ENCODE results near the gene MRGPRE.

Gene MRGPRE

DNA sequence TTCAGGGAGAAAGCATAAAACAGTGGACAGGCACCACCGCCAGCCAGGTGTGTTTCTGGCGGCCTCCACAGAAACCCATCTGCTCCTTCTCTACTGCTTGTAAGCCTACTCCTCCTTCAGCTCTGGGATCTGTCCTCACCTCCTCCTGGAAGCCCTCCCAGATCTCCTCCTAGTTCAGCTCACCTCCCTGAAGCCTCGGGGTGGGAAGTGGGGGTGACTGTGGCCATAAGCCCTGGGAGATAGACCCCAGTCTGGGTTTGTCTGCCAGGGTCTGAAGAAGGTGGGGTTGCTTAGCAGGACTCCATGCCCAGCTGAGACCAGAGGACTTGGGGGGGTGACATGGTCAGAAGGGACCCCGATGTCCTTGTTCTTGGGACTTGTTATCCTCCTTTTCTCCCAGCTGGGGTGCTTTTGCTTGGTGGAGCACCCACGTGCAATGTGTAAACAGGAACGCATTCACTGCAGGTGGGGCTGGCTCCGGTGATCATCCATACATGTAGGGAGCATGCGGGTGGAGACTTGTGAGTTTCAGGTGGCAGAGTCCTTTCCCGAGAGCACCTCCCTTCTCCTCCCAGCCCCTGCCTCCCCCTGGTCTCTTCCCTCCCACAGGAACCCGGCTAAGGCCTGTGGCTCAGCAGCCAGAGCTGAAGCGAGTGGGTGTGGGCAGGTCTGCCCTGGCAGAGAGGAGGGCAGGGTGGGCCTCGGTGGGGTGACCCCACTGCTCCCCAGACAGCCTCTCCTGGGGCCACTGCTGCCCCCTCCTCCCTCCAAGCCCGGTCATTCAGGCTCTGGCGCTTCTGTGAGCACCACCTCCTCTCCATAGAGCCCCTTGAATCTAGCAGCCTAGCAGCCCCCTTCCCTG, 39.5 kb downstream of the MRGPRE start:
- no peak overlapping the region for H3K27ac ChIP-seq
- no peaks in the 10 kb centered on the region for H3K9me3 ChIP-seq (ENCODE audit: control insufficient read depth, low read length)
- no peak overlapping the region for H2AFZ ChIP-seq
- TF ChIP-seq, protein P1, sequence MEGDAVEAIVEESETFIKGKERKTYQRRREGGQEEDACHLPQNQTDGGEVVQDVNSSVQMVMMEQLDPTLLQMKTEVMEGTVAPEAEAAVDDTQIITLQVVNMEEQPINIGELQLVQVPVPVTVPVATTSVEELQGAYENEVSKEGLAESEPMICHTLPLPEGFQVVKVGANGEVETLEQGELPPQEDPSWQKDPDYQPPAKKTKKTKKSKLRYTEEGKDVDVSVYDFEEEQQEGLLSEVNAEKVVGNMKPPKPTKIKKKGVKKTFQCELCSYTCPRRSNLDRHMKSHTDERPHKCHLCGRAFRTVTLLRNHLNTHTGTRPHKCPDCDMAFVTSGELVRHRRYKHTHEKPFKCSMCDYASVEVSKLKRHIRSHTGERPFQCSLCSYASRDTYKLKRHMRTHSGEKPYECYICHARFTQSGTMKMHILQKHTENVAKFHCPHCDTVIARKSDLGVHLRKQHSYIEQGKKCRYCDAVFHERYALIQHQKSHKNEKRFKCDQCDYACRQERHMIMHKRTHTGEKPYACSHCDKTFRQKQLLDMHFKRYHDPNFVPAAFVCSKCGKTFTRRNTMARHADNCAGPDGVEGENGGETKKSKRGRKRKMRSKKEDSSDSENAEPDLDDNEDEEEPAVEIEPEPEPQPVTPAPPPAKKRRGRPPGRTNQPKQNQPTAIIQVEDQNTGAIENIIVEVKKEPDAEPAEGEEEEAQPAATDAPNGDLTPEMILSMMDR (IDR thresholded peaks at IDR 0.05): no peak
- H3K36me3 ChIP-seq (ENCODE audit: control insufficient read depth, insufficient read depth, low read length): no peaks in the 10 kb centered on the region
- H3K4me3 ChIP-seq (ENCODE audit: low read depth, low read length): no peak overlapping the region
- H3K4me2 ChIP-seq (ENCODE audit: low read length): no peak overlapping the region
- H3K4me1 ChIP-seq: no peaks in the 10 kb centered on the region
- no peaks in the 10 kb centered on the region for H3K27me3 ChIP-seq (ENCODE audit: control insufficient read depth, insufficient read depth, low read length)
- no peak overlapping the region for H3K9ac ChIP-seq
- no peaks in the 10 kb centered on the region for H3K79me2 ChIP-seq

DNA sequence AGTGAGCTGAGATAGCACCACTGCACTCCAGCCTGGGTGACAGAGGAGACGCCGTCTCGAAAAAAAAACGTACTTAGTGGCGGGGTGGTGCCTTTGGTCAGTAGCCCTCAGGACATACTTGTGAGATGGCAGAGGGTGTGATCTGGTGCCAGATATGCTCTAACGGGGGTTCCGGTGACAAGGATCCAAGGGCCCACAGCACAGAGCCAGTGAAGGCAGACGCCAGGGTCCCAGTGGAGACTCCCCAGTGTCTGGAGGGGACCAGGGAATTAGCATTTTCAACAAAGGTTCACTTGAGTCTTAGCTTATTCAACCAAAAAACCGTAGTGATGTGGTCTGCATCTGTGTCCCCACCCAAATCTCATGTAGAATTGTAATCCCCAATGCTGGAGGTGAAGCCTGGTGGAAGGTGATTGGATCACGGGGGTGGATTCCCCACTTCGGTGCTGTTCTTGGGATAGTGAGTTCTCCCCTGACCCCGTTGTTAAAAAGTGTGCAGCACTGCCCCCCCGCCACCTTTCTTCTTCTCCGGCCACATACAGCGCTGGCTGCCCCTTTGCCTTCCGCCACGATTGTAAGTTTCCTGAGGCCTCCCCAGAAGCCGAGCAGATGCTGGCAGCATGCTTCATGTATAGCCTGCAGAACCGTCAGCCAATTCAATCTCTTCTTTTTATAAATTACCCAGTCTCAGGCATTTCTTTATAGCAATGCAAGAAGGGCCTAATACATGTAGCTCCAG, 40.5 kb downstream of the MRGPRE start:
- Histone ChIP-seq H3K36me3 (ENCODE audit: control insufficient read depth, insufficient read depth, low read length) (no peaks in the 10 kb centered on the region), H3K4me2 (ENCODE audit: low read length) (no peak overlapping the region), H3K4me1 (no peaks in the 10 kb centered on the region), H3K27ac (no peak overlapping the region), H2AFZ (no peak overlapping the region), H3K79me2 (no peaks in the 10 kb centered on the region), H3K4me3 (ENCODE audit: low read depth, low read length) (no peak overlapping the region), H3K27me3 (ENCODE audit: control insufficient read depth, insufficient read depth, low read length) (no peaks in the 10 kb centered on the region), H3K9me3 (ENCODE audit: control insufficient read depth, low read length) (no peaks in the 10 kb centered on the region), H3K9ac (no peak overlapping the region)
- TF ChIP-seq, protein P1 (IDR thresholded peaks at IDR 0.05): no peak

DNA sequence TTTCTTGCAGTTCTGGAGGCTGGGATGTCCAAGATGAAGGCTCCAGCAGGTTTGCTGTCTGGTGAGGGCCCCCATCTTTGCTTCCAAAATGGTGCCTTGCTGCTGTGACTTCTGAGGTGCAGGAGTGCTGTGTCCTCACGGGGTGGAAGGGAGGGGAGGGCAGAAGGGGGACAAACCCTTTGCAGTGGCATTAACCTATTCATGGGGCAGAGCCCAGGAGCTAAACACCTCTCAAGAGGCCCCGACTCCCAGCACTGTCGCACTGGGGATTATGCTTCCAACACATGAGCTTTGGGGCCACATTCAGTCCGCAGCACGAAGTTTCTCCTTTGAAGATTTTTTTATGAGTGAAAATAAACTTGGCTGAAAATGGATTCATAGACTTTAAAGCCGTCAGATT, 41.6 kb downstream of the MRGPRE start:
- Histone ChIP-seq H3K9ac (no peak overlapping the region), H3K27ac (no peak overlapping the region), H3K4me1 (no peaks in the 10 kb centered on the region), H3K79me2 (no peaks in the 10 kb centered on the region), H3K4me2 (ENCODE audit: low read length) (no peak overlapping the region), H3K4me3 (ENCODE audit: low read depth, low read length) (no peak overlapping the region), H3K9me3 (ENCODE audit: control insufficient read depth, low read length) (no peaks in the 10 kb centered on the region), H3K36me3 (ENCODE audit: control insufficient read depth, insufficient read depth, low read length) (no peaks in the 10 kb centered on the region), H2AFZ (no peak overlapping the region), H3K27me3 (ENCODE audit: control insufficient read depth, insufficient read depth, low read length) (no peaks in the 10 kb centered on the region)
- TF ChIP-seq, protein P1 (IDR thresholded peaks at IDR 0.05): no peak

DNA sequence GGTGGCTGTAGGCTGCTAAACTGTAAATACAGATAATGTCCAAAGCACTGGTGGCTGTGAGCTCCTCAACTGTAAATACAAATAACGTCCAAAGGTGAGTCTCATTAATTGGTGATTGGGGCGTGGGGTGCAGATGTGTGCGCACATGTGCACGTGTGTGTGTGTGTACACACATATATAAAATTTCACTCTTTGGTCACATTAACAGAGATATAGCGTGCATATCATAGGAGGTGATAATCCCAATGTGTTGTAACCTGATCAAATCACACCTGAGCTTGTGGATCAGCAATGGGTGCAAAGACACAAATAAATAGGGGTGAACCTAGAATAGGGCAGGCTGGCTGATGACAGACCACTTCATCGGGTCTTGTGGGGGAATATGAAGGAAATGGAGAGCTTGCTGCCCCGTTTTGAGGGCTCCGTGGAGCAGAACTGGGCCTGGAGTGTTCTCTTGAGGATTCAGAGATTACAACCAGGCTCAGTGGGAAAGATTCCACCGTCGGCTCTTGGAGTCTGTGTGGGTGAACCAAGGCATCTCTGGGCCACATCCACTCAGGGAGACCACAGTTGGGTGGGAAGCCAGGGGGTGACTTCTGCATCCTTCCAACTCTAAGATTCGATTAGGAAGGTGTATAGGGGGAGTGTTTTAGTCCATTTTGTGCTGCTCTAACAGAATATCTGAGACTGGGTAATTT, 42.2 kb downstream of the MRGPRE start:
- Histone ChIP-seq H3K4me1 (no peaks in the 10 kb centered on the region), H3K27ac (no peak overlapping the region), H3K79me2 (no peaks in the 10 kb centered on the region), H3K36me3 (ENCODE audit: control insufficient read depth, insufficient read depth, low read length) (no peaks in the 10 kb centered on the region), H3K4me3 (ENCODE audit: low read depth, low read length) (no peak overlapping the region), H3K4me2 (ENCODE audit: low read length) (no peak overlapping the region), H3K9ac (no peak overlapping the region), H3K9me3 (ENCODE audit: control insufficient read depth, low read length) (no peaks in the 10 kb centered on the region), H2AFZ (no peak overlapping the region), H3K27me3 (ENCODE audit: control insufficient read depth, insufficient read depth, low read length) (no peaks in the 10 kb centered on the region)
- TF ChIP-seq, protein P1 (IDR thresholded peaks at IDR 0.05): no peak

Measured in parathyroid adenoma (tissue), 2 donors.